HEK293 (cell line): ENCODE results near the gene SEMA4D.

ENCODE experiments used
- MZF1 ChIP-seq: fragments of 450-650 bp; formaldehyde crosslinking; IDR thresholded peaks from 2 replicates; pipeline ENCODE4 v1.5.1; 2017; ENCODE audit warnings: missing biosample characterization, missing genetic modification characterization, borderline replicate concordance
- ZBTB8A ChIP-seq: fragments of 450-650 bp; formaldehyde crosslinking; IDR thresholded peaks from 2 replicates; pipeline ENCODE4 v1.5.1; 2016; ENCODE audit warnings: missing biosample characterization, missing genetic modification characterization
- ZNF175 ChIP-seq: fragments of 450-650 bp; formaldehyde crosslinking; IDR thresholded peaks from 2 replicates; pipeline ENCODE4 v1.5.1; 2016; ENCODE audit warnings: missing biosample characterization, missing genetic modification characterization
- ZNF660 ChIP-seq: fragments of 450-650 bp; IDR thresholded peaks from 2 replicates; pipeline ENCODE4 v1.5.1; 2018; ENCODE audit warnings: missing biosample characterization, mild to moderate bottlenecking, missing genetic modification characterization
- TF ChIP-seq, protein P1 (sequence below): fragments of 450-650 bp; formaldehyde crosslinking; IDR thresholded peaks from 2 replicates; pipeline ENCODE4 v1.5.1; 2016; ENCODE audit warnings: missing biosample characterization, missing genetic modification characterization

DNA sequence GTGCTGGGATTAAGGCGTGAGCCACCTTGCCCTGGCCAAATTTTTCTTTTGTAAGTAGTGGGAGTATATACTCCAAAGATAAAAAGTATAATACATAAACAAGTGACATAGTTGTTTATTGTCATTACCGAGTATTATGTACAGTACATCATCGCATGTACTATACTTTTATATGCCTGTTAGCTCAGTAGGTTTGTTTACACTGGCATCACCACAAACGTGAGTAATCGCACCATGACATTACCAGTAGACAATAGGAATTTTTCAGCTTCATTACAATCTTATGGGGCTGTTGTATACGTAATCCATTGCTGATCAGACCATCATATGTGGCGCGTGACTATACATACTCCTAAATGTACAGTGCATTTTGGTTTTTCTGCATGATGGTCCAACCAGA is 169.8 kb downstream of the SEMA4D start:
- TF ChIP-seq ZBTB8A (tag by site-specific recombination), result no peak
- TF ChIP-seq, protein P1, sequence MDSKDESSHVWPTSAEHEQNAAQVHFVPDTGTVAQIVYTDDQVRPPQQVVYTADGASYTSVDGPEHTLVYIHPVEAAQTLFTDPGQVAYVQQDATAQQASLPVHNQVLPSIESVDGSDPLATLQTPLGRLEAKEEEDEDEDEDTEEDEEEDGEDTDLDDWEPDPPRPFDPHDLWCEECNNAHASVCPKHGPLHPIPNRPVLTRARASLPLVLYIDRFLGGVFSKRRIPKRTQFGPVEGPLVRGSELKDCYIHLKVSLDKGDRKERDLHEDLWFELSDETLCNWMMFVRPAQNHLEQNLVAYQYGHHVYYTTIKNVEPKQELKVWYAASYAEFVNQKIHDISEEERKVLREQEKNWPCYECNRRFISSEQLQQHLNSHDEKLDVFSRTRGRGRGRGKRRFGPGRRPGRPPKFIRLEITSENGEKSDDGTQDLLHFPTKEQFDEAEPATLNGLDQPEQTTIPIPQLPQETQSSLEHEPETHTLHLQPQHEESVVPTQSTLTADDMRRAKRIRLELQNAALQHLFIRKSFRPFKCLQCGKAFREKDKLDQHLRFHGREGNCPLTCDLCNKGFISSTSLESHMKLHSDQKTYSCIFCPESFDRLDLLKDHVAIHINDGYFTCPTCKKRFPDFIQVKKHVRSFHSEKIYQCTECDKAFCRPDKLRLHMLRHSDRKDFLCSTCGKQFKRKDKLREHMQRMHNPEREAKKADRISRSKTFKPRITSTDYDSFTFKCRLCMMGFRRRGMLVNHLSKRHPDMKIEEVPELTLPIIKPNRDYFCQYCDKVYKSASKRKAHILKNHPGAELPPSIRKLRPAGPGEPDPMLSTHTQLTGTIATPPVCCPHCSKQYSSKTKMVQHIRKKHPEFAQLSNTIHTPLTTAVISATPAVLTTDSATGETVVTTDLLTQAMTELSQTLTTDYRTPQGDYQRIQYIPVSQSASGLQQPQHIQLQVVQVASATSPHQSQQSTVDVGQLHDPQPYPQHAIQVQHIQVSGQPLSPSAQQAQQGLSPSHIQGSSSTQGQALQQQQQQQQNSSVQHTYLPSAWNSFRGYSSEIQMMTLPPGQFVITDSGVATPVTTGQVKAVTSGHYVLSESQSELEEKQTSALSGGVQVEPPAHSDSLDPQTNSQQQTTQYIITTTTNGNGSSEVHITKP (tag by site-specific recombination), result no peak
- no peak for TF ChIP-seq MZF1 (tag by site-specific recombination)
- TF ChIP-seq ZNF175 (tag by site-specific recombination), result no peak
- no peak for TF ChIP-seq ZNF660
